Keratinocyte (primary cell): Measurements from ENCODE around the gene RNF123. TPM values are rescaled to one million over a fixed set of nuclear protein-coding genes. Genes with fewer than 3 reads are reported as not detected.
"Not testable (repeated sequence)": the region's sequence is repeated elsewhere in the genome, so short reads cannot be mapped to it uniquely, and the experiment has no call there.

ENCODE experiments used
- DNase-seq: peaks from one replicate; pipeline ENCODE4 v3.0.0-alpha.2; 2011; ENCODE audit warnings: low read depth, missing footprints, low spot score
- FAIRE-seq: peaks from 2 replicates; lab custom pipeline; 2011; peaks lifted over from hg19 to GRCh38; lab: Jason Lieb, UNC
- H2AFZ ChIP-seq: 2 replicates; pipeline ENCODE4 v1.6.0; 2012; ENCODE audit warnings: low read length, control low read depth, inconsistent platforms; ENCODE audit not compliant: control insufficient read depth
- H3K27ac ChIP-seq: 2 replicates; pipeline ENCODE4 v1.5.1; 2011; ENCODE audit warnings: low read length; ENCODE audit not compliant: control insufficient read depth, insufficient read depth
- H3K27me3 ChIP-seq: 3 replicates; pipeline ENCODE4 v1.6.0; 2011; ENCODE audit warnings: low read length; ENCODE audit not compliant: control insufficient read depth, insufficient read depth; ENCODE audit errors: extremely low read depth
- H3K36me3 ChIP-seq, 2 experiments: 2 replicates in 1 of 2; 3 replicates in 1 of 2; pipeline ENCODE4 v1.5.1; 2011; ENCODE audit warnings: low read length in 2 of 2, mild to moderate bottlenecking in 1 of 2; ENCODE audit not compliant: control insufficient read depth in 2 of 2, insufficient read depth in 2 of 2; ENCODE audit errors: extremely low read depth in 1 of 2
- H3K4me1 ChIP-seq: 3 replicates; pipeline ENCODE4 v1.5.1; 2011; ENCODE audit warnings: low read length; ENCODE audit not compliant: control insufficient read depth, insufficient read depth; ENCODE audit errors: extremely low read depth
- H3K4me2 ChIP-seq: 3 replicates; pipeline ENCODE4 v1.6.0; 2011; ENCODE audit warnings: low read depth, low read length; ENCODE audit not compliant: control insufficient read depth, insufficient read depth; ENCODE audit errors: extremely low read depth
- H3K4me3 ChIP-seq, 3 experiments: fragments of 200-600 bp in 1 of 3; sonication (generic) in 1 of 3; 2 replicates in 2 of 3; 3 replicates in 1 of 3; pipeline ENCODE4 v1.5.1; 2011 to 2016; ENCODE audit warnings: low read length in 3 of 3, mild to moderate bottlenecking in 3 of 3, control low read depth in 2 of 3, inconsistent platforms in 1 of 3, low read depth in 1 of 3, mixed read lengths in 1 of 3, mixed run types in 1 of 3, moderate library complexity in 1 of 3; ENCODE audit not compliant: control insufficient read depth in 2 of 3, insufficient read depth in 2 of 3; ENCODE audit errors: extremely low read depth in 1 of 3
- H3K79me2 ChIP-seq: 2 replicates; pipeline ENCODE4 v1.6.0; 2012; ENCODE audit warnings: low read length; ENCODE audit not compliant: control insufficient read depth, insufficient read depth
- H3K9ac ChIP-seq: 3 replicates; pipeline ENCODE4 v1.6.0; 2011; ENCODE audit warnings: low read length; ENCODE audit not compliant: control insufficient read depth, insufficient read depth; ENCODE audit errors: extremely low read depth
- H3K9me1 ChIP-seq: 3 replicates; pipeline ENCODE4 v1.6.0; 2011; ENCODE audit warnings: low read length; ENCODE audit not compliant: control insufficient read depth, insufficient read depth; ENCODE audit errors: extremely low read depth
- H3K9me3 ChIP-seq: 2 replicates; pipeline ENCODE4 v1.5.1; 2012; ENCODE audit warnings: low read depth, low read length; ENCODE audit not compliant: control insufficient read depth
- H4K20me1 ChIP-seq: 3 replicates; pipeline ENCODE4 v1.6.0; 2011; ENCODE audit warnings: low read length; ENCODE audit not compliant: control insufficient read depth, insufficient read depth; ENCODE audit errors: extremely low read depth
- CTCF ChIP-seq, 3 experiments: IDR thresholded peaks in 1 of 3; conservative IDR thresholded peaks in 1 of 3; optimal IDR thresholded peaks in 1 of 3; 2 replicates in 2 of 3; 3 replicates in 1 of 3; pipeline versions ENCODE3 to v1.5.1; 2011; ENCODE audit warnings: low read length in 3 of 3, mild to moderate bottlenecking in 3 of 3, moderate library complexity in 2 of 3, control low read depth in 1 of 3, inconsistent platforms in 1 of 3; ENCODE audit not compliant: insufficient read depth in 2 of 3; ENCODE audit errors: extremely low read depth in 1 of 3
- EZH2 ChIP-seq: IDR thresholded peaks from one replicate; pipeline ENCODE4 v1.6.1; 2012; ENCODE audit warnings: inconsistent platforms, mild to moderate bottlenecking, low read length, moderate library complexity
- dilution Hi-C: fragments of 300-500 bp; cut with MboI; formaldehyde crosslinking; loops from one replicate; pipeline ENCODE4 v1.7.0; 2020; ENCODE audit warnings: low sequenced_read_pairs; ENCODE audit not compliant: extremely low pct_ligation_motif_present
- polyA plus RNA-seq, 5 experiments: library from polyadenylated mRNA; depleted of rRNA in 3 of 5; stranded (reverse) in 3 of 5; stranded (forward) in 1 of 5; unstranded in 1 of 5; fragments of >200 nt; gene quantifications; 1 replicate in 1 of 5; 2 replicates in 3 of 5; 3 replicates in 1 of 5; pipeline versions ENCODE4 v1.2.1 to v1.2.3, GENCODE V29; 2011 to 2012; ENCODE audit warnings: missing spikeins in 2 of 5, low read depth in 1 of 5, low replicate concordance in 1 of 5

Gene RNF123
- polyA plus RNA-seq, 1 donor (not counting 4 experiments of a cell fraction or from before 2014, with no cell fraction given): 18.1 TPM

DNA sequence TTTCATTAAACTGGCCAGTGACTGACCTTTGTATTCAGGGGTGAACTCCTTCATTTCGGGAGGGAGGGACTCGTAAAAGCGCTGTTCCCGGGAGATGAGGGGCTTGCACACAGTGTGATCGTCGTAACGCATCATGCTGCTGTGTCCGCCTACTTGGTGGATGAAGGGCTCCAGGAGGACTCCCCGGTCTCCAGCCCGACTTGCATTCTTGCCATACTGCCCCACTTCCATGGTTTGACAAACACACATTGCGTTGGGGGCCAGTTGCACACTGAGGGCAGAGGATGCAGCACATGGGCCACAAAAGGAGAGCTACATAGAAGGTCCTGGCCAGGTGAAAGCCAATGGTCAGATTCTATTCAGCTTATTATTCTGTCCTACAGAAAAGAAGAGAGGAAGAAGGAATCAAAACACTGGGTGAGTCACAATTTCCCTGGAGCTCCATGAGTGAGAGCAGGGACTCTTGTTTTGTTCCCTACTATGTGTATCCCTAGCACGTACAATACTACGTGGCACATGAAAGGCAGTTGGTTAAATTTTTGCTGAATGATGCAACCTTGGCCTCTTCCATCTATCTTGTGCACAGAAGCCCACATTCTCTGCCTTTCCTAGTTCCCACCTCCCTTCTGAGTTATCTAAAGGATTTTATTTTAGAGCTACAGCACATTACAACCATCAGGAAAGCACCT, 58.6 kb downstream of the RNF123 start:
- Histone ChIP-seq H3K27ac (no peak overlapping the region), H4K20me1 (no peaks in the 10 kb centered on the region), H3K9me1 (no peaks in the 10 kb centered on the region), H3K9me3 (no peaks in the 10 kb centered on the region), H3K4me1 (peaks cover 12% of the 10 kb centered on the region), H3K27me3 (no peaks in the 10 kb centered on the region), H3K36me3 (peaks cover 7 to 15% of the 10 kb centered on the region in 2 experiments), H3K9ac (no peak overlapping the region), H2AFZ (no peak overlapping the region), H3K79me2 (peaks cover 24% of the 10 kb centered on the region), H3K4me2 (no peak overlapping the region), H3K4me3 (no peak overlapping the region)
- DNase-seq (no peak), FAIRE-seq (no peak)
- dilution Hi-C loops: loop anchor here (25.0 kb wide), 1 partner anchor 114 kb away; the partner anchor contains the start of genes CAMKV and TRAIP
- TF ChIP-seq EZH2 (no peak), CTCF (optimal IDR thresholded peaks at IDR 0.05 in 1 of 3, IDR thresholded peaks at IDR 0.05 in 1 of 3, conservative IDR thresholded peaks at IDR 0.05 in 1 of 3; ENCODE audit: extremely low read depth in 1 of 3, insufficient read depth in 2 of 3, low read length in 3 of 3) (no peak)

- dilution Hi-C loops: loop anchor here (25.0 kb wide), 1 partner anchor 113 kb away; the partner anchor contains the start of genes CAMKV and TRAIP
- peaks cover 7 to 15% of the 10 kb centered on the region in 2 experiments for H3K36me3 ChIP-seq
- peaks cover 12% of the 10 kb centered on the region for H3K4me1 ChIP-seq
- not testable (repeated sequence) for H4K20me1 ChIP-seq, H3K4me3 ChIP-seq, H3K4me2 ChIP-seq, H3K9me1 ChIP-seq, H3K27me3 ChIP-seq, H3K9ac ChIP-seq, H2AFZ ChIP-seq, FAIRE-seq, H3K9me3 ChIP-seq, DNase-seq, H3K27ac ChIP-seq
- H3K79me2 ChIP-seq: peaks cover 20% of the 10 kb centered on the region
These were observed 59.5 kb downstream of the RNF123 start for GRCh38 chr3:49748874-49749273.
